GM18507 (cell line): ENCODE data around the gene SKAP1.
A peak's percentile ranks its signal among the peaks of the same experiment; 100 is the strongest.
"Not testable (repeated sequence)": the region's sequence is repeated elsewhere in the genome, so short reads cannot be mapped to it uniquely, and the experiment has no call there.

Experiments used
- DNase-seq: peaks from one replicate; pipeline ENCODE4 v3.0.0; 2011; ENCODE audit warnings: low read depth; ENCODE audit not compliant: insufficient read length; ENCODE audit errors: extremely low spot score
- FAIRE-seq: peaks from 2 replicates; lab custom pipeline; 2011; peaks lifted over from hg19 to GRCh38; lab: Jason Lieb, UNC

The SKAP1 gene

DNA sequence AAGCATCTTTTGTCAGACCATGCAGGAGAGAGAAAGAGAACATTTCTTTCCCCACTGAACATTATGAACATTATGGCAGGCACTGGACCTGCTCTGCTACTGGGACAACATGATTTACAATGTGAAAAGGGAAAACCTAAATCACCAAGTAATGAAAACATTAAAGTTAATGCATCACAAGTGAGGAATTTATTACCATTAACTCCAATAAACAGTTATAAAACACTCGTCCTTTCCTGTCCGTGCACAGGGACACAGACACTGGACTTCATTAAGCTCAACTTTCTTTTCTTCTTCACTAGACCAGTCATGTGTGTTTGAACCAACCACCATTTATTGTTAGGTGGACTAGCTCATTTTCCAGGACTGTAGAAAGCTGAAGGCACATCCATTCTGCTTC is 227.1 kb downstream of the SKAP1 start:
- FAIRE-seq (no peak), DNase-seq (no peak)

DNA sequence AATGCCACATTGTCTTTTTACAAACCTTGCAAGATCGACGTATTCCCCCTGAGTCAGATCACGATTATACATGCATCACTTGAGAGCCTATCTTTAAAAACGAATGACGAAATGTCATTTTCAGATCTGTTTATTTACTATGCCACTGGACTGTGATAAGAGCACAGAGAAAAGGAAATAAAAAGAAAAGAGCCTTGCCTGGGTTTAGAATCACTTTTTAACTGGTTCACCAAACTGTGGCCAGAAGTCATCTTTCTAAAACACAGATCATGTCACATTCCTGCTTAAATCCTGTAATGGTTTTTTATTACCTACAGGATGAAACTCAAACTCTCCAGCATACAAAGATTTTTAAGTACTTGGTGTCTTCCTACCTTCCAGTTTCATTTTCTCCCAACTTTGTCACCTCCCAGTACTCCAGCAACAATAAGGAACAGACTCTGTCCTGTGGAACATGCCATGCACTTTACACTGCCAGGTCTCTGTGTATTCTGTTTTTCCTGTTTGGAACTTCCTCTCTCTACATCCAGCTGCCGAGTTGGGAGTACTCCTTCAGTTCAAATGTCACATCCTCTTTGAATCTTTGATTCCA is 231.0 kb downstream of the SKAP1 start:
- FAIRE-seq, result no peak
- no peak for DNase-seq

DNA sequence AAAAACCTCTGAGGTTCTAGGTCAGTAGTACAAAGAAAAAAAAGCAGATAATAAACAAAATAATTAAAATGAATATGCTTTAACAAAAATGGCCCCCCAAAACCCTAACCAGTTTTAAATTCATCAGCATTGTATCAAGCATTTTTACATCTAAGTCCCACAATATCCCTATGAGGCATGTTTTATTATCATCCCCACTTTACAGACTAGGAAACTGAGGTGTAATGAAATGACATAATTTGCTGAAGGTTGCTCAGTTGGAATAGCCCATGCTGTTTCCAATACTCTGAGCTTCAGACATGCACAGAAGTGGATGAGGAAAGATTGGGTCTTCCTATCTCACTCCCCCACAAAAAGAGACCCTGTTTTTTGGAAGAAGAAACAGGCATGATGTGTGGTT is 234.1 kb downstream of the SKAP1 start:
- FAIRE-seq (no peak), DNase-seq (no peak)

DNA sequence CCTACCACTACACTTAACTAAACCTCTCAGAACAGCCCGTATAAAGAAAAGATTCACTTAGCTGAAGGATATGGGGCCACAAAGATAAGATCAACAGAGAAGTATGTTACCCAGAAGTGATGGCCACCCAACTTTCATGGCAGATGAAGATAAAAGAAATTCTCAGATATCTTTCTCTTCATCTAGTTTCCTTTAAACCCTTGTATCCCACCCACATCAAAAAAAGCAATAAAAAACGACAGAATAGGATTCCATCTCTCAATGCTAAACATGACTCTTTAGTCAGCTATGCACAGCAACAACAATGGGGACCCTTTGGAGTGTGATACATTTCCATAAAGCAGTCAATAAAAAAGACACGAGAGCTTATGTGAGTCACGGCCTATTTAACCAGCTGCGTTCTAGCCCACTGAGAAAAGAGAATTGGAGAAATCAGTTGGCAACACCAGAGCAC is 235.9 kb downstream of the SKAP1 start:
- DNase-seq (no peak), FAIRE-seq (no peak)

DNA sequence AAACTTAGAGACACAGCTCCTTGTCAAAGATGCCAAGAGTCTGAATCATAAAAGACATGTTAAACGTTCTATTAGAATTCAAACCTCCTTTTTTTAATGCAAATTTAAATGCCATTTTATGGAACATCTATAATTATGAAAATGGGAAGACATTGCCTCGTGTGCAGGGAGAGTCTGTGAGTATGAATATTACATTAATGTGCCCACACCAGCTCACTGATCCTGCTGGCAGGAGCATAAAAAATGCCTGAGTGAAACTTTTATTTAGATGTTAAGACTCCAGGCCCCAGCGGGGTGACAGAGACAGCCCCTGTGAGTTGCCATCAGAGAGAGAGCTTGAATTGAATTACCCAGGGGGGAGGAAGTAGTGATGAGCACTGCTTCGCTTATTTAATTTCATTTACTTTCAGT is 237.7 kb downstream of the SKAP1 start:
- no peak for FAIRE-seq

DNA sequence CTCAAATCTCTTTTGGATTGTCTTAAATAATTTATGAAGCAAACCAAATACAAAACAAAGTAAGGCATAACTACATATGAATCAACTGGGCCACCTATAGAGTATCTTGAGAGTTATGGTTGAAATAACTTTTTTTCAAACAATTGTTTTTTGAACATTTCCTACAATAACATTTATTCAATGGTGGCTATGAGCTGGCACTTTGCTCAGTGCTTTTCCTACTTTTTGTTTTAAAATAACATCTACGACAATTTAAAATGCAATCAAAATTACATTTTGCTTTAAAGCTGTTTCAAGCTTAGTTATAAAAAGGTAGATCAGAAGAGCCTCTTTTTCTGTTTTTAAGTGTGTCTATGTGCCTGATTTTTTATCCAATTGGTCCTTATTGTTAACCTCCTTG is 238.7 kb downstream of the SKAP1 start:
- FAIRE-seq (no peak), DNase-seq (no peak)

More for the DNA sequence above, 237.7 kb downstream of the SKAP1 start:
- DNase-seq, result no peak

DNA sequence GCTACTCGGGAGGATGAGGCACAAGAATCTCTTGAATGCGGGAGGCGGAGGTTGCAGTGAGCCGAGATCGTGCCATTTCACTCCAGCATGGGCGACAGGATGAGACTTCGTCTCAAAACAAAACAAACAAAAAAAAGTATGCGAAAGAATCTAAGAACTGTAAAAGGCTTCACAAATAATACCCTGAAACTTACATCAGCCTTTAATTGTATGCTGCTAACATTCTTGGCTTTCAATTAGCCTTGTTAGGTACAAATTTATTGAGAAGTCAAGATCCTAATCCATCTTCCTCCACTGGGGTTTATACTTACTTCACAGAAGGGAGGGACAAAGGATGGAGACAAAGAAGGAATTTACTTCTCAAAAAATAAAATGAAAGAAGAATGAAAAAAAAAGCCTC is 239.1 kb downstream of the SKAP1 start:
- DNase-seq (no peak), FAIRE-seq (no peak)

DNA sequence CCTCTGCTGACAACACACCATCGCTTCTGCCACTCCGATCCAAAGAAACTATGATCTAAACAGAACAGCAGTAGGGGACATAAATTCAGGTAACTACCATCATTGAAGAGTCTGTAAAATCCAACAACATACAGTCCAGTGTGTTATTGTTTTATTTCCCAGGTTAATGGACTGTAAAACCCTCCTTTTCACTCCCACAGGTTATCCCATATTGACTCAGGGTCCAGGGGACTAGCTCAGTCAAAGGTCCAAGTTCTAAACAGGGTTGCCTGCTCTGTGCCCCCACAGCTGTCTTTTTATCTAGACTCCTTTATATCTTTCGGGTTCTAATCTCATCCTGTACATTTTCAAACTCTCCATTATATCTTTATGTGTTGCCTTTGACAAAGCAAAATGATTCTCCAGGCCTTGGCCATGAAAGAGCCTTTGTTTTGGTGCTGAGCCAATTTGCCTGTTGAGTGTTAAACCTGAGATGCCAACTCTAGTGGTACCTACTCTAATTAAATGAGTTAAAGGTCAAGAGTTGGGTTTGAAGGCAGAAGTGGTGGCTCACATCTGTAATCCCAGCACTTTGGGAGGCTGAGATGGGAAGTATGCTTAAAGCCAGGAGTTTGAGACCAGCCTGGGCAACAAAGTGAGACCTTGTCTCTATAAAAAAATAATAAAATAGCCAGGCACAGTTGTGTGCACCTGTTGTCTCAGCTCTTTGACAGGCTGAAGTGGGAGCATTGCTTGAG is 242.0 kb downstream of the SKAP1 start:
- DNase-seq, result no peak
- FAIRE-seq, result no peak

DNA sequence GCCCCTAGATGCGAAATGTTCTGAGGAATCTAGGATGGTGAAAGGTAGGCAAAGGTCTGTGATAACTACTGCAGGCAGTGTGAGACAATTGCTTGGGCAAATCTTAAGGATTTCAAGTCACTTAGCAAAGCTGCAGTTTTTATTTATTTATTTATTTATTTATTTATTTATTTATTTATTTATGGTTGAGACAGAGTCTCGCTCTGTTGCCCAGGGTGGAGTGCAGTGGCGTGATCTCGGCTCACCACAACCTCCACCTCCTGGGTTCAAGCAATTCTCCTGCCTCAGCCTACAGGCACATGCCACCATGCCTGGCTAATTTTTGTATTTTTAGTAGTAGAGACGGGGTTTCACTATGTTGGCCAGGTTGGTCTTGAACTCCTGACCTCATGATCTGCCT is 243.7 kb downstream of the SKAP1 start:
- not testable (repeated sequence) for DNase-seq, FAIRE-seq

DNA sequence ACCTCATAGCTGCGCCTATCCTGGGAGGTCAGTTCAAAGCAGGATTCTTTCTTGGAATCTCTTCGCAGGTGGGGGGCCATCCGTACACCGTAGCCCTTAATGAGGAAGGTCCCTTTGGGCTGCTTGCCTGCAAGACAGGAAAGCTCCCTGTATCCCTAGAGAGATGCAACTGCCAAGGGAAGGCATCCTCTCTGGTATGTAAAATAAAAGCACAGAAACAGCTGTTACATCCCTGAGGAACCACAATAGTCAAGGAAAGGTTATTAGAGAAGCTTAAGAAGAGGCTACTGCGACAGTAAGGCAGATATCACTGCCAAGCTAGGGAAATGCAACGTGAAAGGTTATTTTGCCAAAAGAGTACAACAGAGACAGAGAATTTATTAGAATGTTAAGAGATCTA is 245.3 kb downstream of the SKAP1 start:
- no peak for FAIRE-seq
- DNase-seq, result no peak

DNA sequence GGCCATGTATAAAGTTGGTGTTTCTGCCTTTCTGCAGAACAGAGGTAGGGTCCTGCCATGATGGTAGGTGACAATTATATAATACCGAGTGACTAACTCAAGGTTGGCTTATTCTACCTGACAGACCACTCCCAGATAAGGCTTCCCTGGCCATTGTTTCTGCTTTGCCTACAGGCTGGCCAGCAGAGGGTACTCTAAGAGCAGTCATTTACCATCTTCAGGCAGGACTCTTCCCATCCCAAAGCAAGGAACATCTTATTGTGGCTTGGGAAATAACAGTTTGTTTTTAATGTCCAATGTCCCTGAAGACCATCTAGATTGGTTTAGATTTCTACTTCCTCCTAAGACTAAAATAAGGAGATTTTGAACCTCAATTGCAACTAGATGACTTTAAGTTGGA is 248.4 kb downstream of the SKAP1 start:
- DNase-seq, result no peak
- no peak for FAIRE-seq

DNA sequence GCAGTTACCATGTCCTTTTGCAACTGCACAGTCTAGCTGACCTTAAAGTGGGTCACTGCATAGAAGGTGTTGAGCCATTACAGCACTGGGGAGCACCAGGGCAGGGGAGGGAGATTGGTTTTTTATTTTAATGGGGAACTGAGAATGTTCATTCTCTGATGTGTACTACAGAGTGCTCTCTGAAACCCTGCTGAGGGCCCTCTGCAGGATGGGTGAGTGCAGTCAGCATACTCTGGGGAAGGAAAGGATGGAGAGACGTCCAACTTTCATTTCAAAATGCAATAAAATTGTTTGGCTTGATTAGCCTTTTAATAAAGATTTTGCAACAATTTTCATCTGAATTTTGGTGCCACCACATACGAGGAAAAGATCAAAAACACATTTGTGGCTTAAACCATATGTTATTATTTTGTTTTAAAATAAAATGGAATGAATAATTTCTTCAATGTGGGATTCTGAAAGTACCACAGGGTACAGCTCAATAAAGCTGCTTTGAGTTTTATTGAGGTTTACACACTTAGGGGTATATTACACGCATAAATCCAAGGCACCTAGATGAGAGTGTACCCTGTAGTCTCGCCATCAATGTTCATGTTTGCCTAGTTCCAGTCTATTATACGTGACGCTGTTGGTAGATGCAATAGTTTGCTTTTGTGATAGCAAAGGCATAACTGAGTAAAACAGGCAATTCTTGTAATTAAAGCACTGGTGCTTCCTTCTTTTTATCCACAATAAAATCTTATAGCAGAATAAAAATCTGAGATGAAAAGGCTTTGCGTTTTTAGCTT is 249.0 kb downstream of the SKAP1 start:
- DNase-seq (no peak), FAIRE-seq (peak; percentile 24)

DNA sequence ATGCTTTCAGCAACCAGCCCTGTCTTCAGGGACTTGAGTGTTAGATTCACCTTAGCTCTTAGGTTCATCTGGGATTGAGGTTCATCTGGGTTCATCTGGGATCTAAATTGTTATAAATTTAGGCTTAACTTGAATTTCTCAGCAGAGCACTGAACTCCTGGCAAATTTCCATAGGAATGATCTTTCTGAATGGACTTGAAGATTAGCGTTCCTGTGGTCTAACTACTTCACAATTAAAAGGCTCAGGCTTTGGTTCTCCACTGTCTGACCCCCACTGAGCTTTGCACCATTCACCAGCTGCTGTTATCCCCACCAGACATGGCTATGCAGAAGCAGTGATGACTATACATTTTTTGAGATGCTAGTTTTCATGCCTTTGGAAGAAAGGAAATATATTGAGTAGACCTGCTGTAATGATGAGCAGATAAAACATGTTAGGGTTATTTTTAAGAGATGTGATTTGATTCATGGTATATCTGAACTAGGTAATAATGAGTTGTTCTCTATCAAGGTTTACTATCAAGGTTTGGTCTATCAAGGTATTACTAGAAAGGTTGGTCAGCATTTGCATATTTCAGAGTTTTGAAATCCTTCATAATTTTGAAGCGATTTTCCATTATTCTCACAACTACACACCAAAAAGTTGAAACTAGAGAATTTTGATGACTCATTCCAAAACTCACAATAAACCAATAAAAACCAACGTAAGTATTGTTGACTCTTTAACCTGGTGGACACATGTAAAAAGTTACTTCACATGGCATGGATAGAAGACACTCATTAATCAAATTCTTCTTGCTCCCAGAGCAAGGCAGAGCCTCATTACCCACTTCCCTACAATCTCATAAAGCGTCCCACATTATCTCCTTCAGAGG is 250.7 kb downstream of the SKAP1 start:
- FAIRE-seq (no peak), DNase-seq (no peak)

DNA sequence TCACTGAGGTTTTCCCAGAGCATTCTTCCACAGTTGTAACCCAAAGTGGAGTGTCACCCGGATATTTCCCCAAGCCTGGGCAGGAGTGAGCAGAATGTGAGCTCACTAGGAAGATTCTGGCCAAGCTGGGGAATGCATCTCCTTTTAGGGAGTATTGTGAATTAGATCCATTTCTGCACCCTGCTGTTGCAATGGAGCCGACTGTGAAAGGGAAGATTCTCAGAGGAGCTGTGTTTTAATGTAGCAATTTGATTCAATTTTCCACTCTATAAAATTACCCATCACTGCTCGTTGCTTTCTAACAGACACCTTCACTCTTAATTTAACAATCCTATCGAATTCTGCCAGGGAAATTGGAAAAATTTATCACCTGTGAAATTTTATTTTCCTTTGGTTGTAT is 251.7 kb downstream of the SKAP1 start:
- FAIRE-seq (no peak), DNase-seq (no peak)

DNA sequence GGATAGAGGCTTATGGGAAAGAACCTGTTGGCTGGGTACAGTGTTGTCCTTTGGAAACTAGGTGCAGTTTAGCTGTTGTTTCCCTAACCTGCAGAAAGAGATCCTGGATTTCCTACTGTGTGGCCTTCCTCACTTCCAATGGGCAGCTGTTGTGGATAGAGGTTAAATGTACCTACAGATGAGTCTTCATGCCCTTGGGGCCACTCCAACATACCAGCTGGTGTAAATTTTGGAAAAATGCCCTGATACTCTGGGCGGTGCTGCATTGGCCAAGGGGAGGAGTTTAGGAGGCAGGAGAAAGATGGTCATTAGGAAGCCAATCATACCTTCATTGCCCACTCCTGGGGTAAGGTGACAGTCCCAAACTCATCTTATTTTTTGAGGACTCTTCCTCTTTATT is 252.2 kb downstream of the SKAP1 start:
- FAIRE-seq, result no peak
- no peak for DNase-seq

DNA sequence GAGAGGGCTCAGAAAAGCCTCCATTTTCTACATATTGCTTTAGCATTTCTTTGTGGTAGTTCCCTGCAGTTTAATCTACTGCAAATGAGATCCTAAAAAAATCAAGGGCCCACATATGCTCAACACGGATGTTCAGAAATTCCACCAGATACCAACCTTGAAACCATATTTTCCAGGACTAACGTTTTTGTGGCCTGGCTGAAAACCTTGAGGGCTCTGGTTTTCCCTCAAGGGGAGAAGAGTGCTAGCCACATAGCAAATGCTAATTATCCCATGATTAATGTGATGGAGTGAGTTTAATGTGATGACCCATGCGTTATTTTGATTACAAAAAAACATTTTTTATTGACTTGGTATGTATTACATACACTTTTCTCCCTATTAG is 253.6 kb downstream of the SKAP1 start:
- DNase-seq (no peak), FAIRE-seq (no peak)

DNA sequence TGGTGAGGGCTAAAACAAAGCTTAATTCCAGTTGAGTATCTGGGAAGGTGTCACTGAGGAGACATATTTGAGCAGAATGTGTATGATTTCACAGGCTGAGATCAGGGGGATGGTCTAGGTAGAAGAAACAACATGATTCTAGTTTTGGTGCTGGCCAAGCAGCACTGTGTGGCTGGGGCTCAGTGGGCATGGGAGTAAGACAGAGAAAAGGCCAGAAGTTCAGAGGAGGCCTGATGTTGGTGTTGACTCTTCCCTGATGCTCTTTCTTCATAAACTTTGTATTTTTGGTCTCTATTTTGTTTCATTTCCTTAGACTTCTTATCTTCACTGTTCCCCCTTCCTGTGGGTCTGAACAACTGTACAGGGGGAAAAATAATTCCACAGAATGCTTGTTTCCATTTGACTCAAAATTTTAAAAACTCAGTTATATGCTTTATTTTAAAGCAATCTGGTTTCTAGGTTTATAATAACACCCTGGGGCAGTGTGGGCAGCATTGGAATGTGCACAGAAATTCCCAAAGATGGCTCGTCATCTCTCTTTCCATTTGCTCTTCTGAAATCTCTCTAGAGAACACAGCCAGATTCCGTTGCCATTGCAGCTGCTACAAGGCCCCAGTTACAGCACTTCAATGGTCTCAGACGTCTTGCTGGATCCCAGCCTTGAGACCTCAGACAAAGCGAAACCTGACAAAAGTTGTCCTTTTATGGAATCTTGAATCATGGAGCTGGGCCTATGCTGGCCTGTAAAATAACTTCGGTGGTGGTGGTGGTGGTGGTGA is 254.1 kb downstream of the SKAP1 start:
- no peak for FAIRE-seq

DNA sequence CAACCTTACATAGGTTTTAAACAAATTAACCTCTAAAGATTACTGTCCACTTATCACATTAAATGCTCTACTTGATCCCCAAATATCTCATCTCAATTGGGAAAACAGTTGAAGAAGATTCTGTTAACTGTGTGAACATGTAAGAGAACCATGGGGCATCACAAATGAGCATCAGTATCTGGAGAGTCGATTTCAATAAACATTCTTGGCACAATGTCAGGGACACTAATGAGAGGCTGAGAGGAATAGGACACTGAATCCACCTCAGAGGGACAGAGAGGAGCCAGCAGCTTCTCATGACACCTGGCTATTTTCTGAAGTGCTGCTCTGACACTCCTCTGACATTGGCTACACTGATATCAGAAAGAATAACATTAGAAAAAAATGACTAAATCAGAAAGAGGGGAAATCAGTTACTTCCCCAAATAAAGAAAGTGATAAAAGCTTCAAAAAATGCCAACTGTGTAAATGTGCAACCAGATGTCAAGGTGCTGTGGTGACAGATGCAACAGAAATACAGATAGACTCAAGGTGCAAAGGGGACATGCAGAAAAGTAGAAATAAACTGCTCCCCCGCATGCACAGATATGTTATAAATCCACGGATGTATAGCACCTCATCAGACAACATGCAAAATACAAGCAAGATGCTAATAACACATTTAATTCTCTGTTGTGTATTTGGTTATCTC is 255.0 kb downstream of the SKAP1 start:
- FAIRE-seq (no peak), DNase-seq (no peak)

More for the DNA sequence above, 254.1 kb downstream of the SKAP1 start:
- DNase-seq, result no peak
